ENCODE measurements around the gene ZNF775.

DNA sequence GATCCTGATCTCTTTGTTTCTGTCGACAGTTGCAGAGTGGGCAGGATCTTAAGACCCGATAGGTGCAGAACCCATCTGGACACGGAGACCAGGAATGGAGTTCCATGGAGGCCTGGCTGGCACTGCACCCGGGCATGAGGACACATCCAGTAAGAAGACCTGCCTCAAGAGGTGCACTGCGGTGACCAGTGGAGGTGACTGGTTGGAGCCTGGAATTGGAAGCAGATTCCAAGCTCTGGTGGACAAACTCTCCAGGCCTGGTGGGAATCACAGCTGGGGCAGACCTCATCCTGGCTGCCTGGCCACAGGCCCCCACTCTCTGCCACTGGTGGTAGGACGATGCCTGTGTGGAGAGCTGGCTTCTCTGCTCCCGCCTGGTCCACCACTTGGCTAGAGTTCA lies 31.0 kb downstream of the ZNF775 start:
- TF ChIP-seq, protein P1, sequence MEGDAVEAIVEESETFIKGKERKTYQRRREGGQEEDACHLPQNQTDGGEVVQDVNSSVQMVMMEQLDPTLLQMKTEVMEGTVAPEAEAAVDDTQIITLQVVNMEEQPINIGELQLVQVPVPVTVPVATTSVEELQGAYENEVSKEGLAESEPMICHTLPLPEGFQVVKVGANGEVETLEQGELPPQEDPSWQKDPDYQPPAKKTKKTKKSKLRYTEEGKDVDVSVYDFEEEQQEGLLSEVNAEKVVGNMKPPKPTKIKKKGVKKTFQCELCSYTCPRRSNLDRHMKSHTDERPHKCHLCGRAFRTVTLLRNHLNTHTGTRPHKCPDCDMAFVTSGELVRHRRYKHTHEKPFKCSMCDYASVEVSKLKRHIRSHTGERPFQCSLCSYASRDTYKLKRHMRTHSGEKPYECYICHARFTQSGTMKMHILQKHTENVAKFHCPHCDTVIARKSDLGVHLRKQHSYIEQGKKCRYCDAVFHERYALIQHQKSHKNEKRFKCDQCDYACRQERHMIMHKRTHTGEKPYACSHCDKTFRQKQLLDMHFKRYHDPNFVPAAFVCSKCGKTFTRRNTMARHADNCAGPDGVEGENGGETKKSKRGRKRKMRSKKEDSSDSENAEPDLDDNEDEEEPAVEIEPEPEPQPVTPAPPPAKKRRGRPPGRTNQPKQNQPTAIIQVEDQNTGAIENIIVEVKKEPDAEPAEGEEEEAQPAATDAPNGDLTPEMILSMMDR (IDR thresholded peaks at IDR 0.05; ENCODE audit: borderline replicate concordance, extremely low read depth, low read length, poor library complexity, severe bottlenecking): no peak
- no peak for TF ChIP-seq EZH2 (IDR thresholded peaks at IDR 0.05; ENCODE audit: borderline replicate concordance, low read depth, low read length, severe bottlenecking)

Measured in DND-41 (cell line).